Liver (tissue), 9 donors: ENCODE results near the gene CD247. TPM values are rescaled to one million over a fixed set of nuclear protein-coding genes. Genes with fewer than 3 reads are reported as not detected.

ENCODE experiments used
- DNase-seq: peaks from one replicate; pipeline ENCODE4 v3.0.0-alpha.2; 2017; ENCODE audit warnings: low spot score
- H3K27ac ChIP-seq, 2 donors: one replicate each; pipeline ENCODE4 v1.7.0; 2013; ENCODE audit warnings: inconsistent platforms in 2 of 2, low read length in 2 of 2, control low read depth in 1 of 2, low read depth in 1 of 2, mild to moderate bottlenecking in 1 of 2
- H3K27me3 ChIP-seq, 4 donors: one replicate each; pipeline versions ENCODE4 v1.6.1 to v1.7.0; 2013; ENCODE audit warnings: low read length in 3 of 4, inconsistent platforms in 1 of 4, mild to moderate bottlenecking in 1 of 4, moderate library complexity in 1 of 4; ENCODE audit not compliant: control insufficient read depth in 4 of 4, insufficient read depth in 4 of 4
- H3K36me3 ChIP-seq, 4 donors: one replicate each; pipeline versions ENCODE4 v1.6.1 to v1.7.0; 2013; ENCODE audit warnings: low read length in 3 of 4, mild to moderate bottlenecking in 3 of 4, low read depth in 1 of 4, moderate library complexity in 1 of 4; ENCODE audit not compliant: control insufficient read depth in 4 of 4, insufficient read depth in 3 of 4
- H3K4me1 ChIP-seq, 4 donors: one replicate each; pipeline versions ENCODE4 v1.6.1 to v1.7.0; 2013; ENCODE audit warnings: low read length in 3 of 4, mild to moderate bottlenecking in 3 of 4, moderate library complexity in 1 of 4; ENCODE audit not compliant: control insufficient read depth in 4 of 4, insufficient read depth in 4 of 4
- H3K4me3 ChIP-seq, 3 donors: one replicate each; pipeline versions ENCODE4 v1.6.1 to v1.7.0; 2013; ENCODE audit warnings: low read length in 3 of 3, control low read depth in 1 of 3, low read depth in 1 of 3, mild to moderate bottlenecking in 1 of 3
- H3K9ac ChIP-seq, 2 donors: one replicate each; pipeline ENCODE4 v1.7.0; 2013; ENCODE audit warnings: low read length in 2 of 2, mild to moderate bottlenecking in 2 of 2, moderate library complexity in 2 of 2, control low read depth in 1 of 2, low read depth in 1 of 2
- H3K9me3 ChIP-seq, 4 donors: one replicate each; pipeline versions ENCODE4 v1.6.1 to v1.7.0; 2013; ENCODE audit warnings: low read length in 3 of 4; ENCODE audit not compliant: control insufficient read depth in 4 of 4
- CTCF ChIP-seq: fragments of 150-350 bp; IDR thresholded peaks from 2 replicates; pipeline ENCODE4 v1.5.1; 2017; ENCODE audit warnings: improper control_type of control experiment, low read depth, low read length; ENCODE audit not compliant: missing input control
- EGR1 ChIP-seq, 2 donors: IDR thresholded peaks; 2 replicates each; pipeline ENCODE4 v1.6.1; 2016 to 2018; ENCODE audit warnings: antibody characterized with exemption in 2 of 2, low read depth in 2 of 2
- FOXA1 ChIP-seq: IDR thresholded peaks from 2 replicates; pipeline ENCODE4 v1.6.1; 2016; ENCODE audit warnings: antibody characterized with exemption
- FOXA2 ChIP-seq: IDR thresholded peaks from 2 replicates; pipeline ENCODE4 v1.6.1; 2016; ENCODE audit warnings: antibody characterized with exemption
- GABPA ChIP-seq, 2 donors: IDR thresholded peaks in 1 of 2; conservative IDR thresholded peaks in 1 of 2; 2 replicates each; pipeline ENCODE4 v1.6.1; 2016; ENCODE audit warnings: antibody characterized with exemption in 2 of 2, mild to moderate bottlenecking in 1 of 2, moderate library complexity in 1 of 2
- HNF4A ChIP-seq, 2 donors: conservative IDR thresholded peaks; 2 replicates each; pipeline ENCODE4 v1.6.1; 2016; ENCODE audit warnings: antibody characterized with exemption in 2 of 2, mild to moderate bottlenecking in 2 of 2
- HNF4G ChIP-seq: IDR thresholded peaks from 2 replicates; pipeline ENCODE4 v1.6.1; 2016; ENCODE audit warnings: antibody characterized with exemption
- JUND ChIP-seq, 2 donors: IDR thresholded peaks; 2 replicates each; pipeline ENCODE4 v1.6.1; 2016; ENCODE audit warnings: antibody characterized with exemption in 2 of 2
- MAX ChIP-seq: IDR thresholded peaks from 2 replicates; pipeline ENCODE4 v1.6.1; 2016; ENCODE audit warnings: antibody characterized with exemption
- NR2F2 ChIP-seq: IDR thresholded peaks from 2 replicates; pipeline ENCODE4 v1.6.1; 2016; ENCODE audit warnings: antibody characterized with exemption
- RAD21 ChIP-seq, 2 donors: IDR thresholded peaks; 2 replicates each; pipeline ENCODE4 v1.6.1; 2016; ENCODE audit warnings: antibody characterized with exemption in 2 of 2, mild to moderate bottlenecking in 2 of 2
- RXRA ChIP-seq, 2 donors: IDR thresholded peaks; 2 replicates each; pipeline ENCODE4 v1.6.1; 2017 to 2018; ENCODE audit warnings: antibody characterized with exemption in 2 of 2, mild to moderate bottlenecking in 1 of 2
- SP1 ChIP-seq: IDR thresholded peaks from 2 replicates; pipeline ENCODE4 v1.6.1; 2018; ENCODE audit warnings: antibody characterized with exemption, mild to moderate bottlenecking
- TAF1 ChIP-seq: conservative IDR thresholded peaks from 2 replicates; pipeline ENCODE4 v1.6.1; 2016; ENCODE audit warnings: antibody characterized with exemption, mild to moderate bottlenecking
- YY1 ChIP-seq: IDR thresholded peaks from 2 replicates; pipeline ENCODE4 v1.6.1; 2016; ENCODE audit warnings: antibody characterized with exemption, mild to moderate bottlenecking
- WGBS: extraction: QIAGEN DNeasy Blood & Tissue Kit; methylation state at CpG from one replicate; pipeline ENCODE4 v1.1.7; 2013; 5-methylcytosine and 5-hydroxymethylcytosine counted together
- polyA plus RNA-seq, 2 donors: library from polyadenylated mRNA; stranded (reverse) in 1 of 2; unstranded in 1 of 2; fragments of 200-250 nt in 1 of 2; fragments of >200 nt in 1 of 2; fragmentation: Nextera tagmentation in 1 of 2; extraction: Ambion mirVana in 1 of 2; gene quantifications; one replicate each; pipeline versions ENCODE4 v1.2.1 to v1.2.3, GENCODE V29; 2013 to 2015
- total RNA-seq, 2 donors: library from RNA; depleted of rRNA; stranded (reverse); fragments of >200 nt; gene quantifications; one replicate each; pipeline ENCODE4 v1.2.3, GENCODE V29; 2014
- donor health status: healthy.
- donor health status: healthy.
- donor health status: healthy.
- donor health status: healthy.
- donor health status: healthy.

Gene CD247
- total and polyA plus RNA-seq, 4 donors, result 0.61 to 2.2 (median 1.6) TPM

- H3K4me1 ChIP-seq, result no peaks in the 10 kb centered on the region
- no peaks in the 10 kb centered on the region for H3K27me3 ChIP-seq
- no peaks in the 10 kb centered on the region for H3K9me3 ChIP-seq
- no peak overlapping the region for H3K27ac ChIP-seq
- H3K36me3 ChIP-seq, result no peaks in the 10 kb centered on the region
- H3K4me3 ChIP-seq, result no peak overlapping the region
- WGBS, result 80% methylated on average over 20 of the region's 20 CpGs
- no peak for TF ChIP-seq RAD21 (IDR thresholded peaks at IDR 0.05)
- no peak for TF ChIP-seq HNF4G
- TF ChIP-seq FOXA2, result no peak
- TF ChIP-seq TAF1, result no peak
- TF ChIP-seq HNF4A (conservative IDR thresholded peaks at IDR 0.05), result no peak
- no peak for TF ChIP-seq SP1
- no peak for TF ChIP-seq YY1
- TF ChIP-seq CTCF, result no peak
- no peak for TF ChIP-seq GABPA (IDR thresholded peaks at IDR 0.05 in 1 of 2, conservative IDR thresholded peaks at IDR 0.05 in 1 of 2)
- TF ChIP-seq EGR1 (IDR thresholded peaks at IDR 0.05; ENCODE audit: low read depth in 2 of 2), result no peak
- no peak for TF ChIP-seq MAX
- no peak for TF ChIP-seq JUND (IDR thresholded peaks at IDR 0.05)
- no peak for TF ChIP-seq RXRA (IDR thresholded peaks at IDR 0.05)
- no peak for TF ChIP-seq FOXA1
- no peak for TF ChIP-seq NR2F2
- DNase-seq, result no peak
- no peak overlapping the region for H3K9ac ChIP-seq
These were observed 28.6 kb downstream of the CD247 start for GRCh38 chr1:167489571-167490340.

- 76% methylated on average over 14 of the region's 14 CpGs for WGBS
- Histone ChIP-seq H3K27me3 (no peaks in the 10 kb centered on the region), H3K9ac (no peak overlapping the region), H3K27ac (no peak overlapping the region), H3K36me3 (no peaks in the 10 kb centered on the region), H3K4me3 (no peak overlapping the region), H3K9me3 (no peaks in the 10 kb centered on the region), H3K4me1 (no peaks in the 10 kb centered on the region)
- TF ChIP-seq JUND (IDR thresholded peaks at IDR 0.05) (no peak), RAD21 (IDR thresholded peaks at IDR 0.05) (no peak), TAF1 (no peak), FOXA1 (no peak), YY1 (no peak), CTCF (no peak), RXRA (IDR thresholded peaks at IDR 0.05) (no peak), EGR1 (IDR thresholded peaks at IDR 0.05; ENCODE audit: low read depth in 2 of 2) (no peak)
- DNase-seq, result no peak
These were observed 29.5 kb downstream of the CD247 start for GRCh38 chr1:167488786-167489185.
